GM19372 (cell line): ENCODE data around the gene NPAS4.
"Not testable (repeated sequence)": the region's sequence is repeated elsewhere in the genome, so short reads cannot be mapped to it uniquely, and the experiment has no call there.

Experiments used
- ATAC-seq: cut with Tn5 transposase; IDR thresholded peaks from one replicate; pipeline ENCODE4 v1.9.1; 2021; ENCODE audit warnings: mild to moderate bottlenecking, low read depth, moderate library complexity; ENCODE audit not compliant: unreplicated experiment

The NPAS4 gene

GRCh38 chr11:66450560-66450959 lies 29.7 kb downstream of the NPAS4 start:
- no peak for ATAC-seq

GRCh38 chr11:66451663-66452062 lies 30.8 kb downstream of the NPAS4 start:
- ATAC-seq: no peak

GRCh38 chr11:66454247-66454646 lies 33.4 kb downstream of the NPAS4 start:
- no peak for ATAC-seq

GRCh38 chr11:66454828-66455227 lies 34.0 kb downstream of the NPAS4 start:
- no peak for ATAC-seq

- ATAC-seq: no peak
Observed at GRCh38 chr11:66457826-66458225, 37.0 kb downstream of the NPAS4 start.

GRCh38 chr11:66459138-66459778 lies 38.4 kb downstream of the NPAS4 start:
- no peak for ATAC-seq

GRCh38 chr11:66462010-66462409 lies 41.2 kb downstream of the NPAS4 start:
- ATAC-seq: no peak

- ATAC-seq: no peak
Observed at GRCh38 chr11:66462911-66463310, 42.1 kb downstream of the NPAS4 start.

- not testable (repeated sequence) for ATAC-seq
Observed at GRCh38 chr11:66464116-66464515, 43.3 kb downstream of the NPAS4 start.

- no peak for ATAC-seq
Observed at GRCh38 chr11:66464916-66465315, 44.1 kb downstream of the NPAS4 start.

- ATAC-seq: no peak
Observed at GRCh38 chr11:66465373-66466224, 44.8 kb downstream of the NPAS4 start.

GRCh38 chr11:66466225-66467033 lies 45.6 kb downstream of the NPAS4 start, which contains the start of gene PELI3:
PELI3 (plus strand) TSS chr11:66466905; CDS start chr11:66468129, 1,224 bp downstream.
- ATAC-seq: peak; percentile 68

- no peak for ATAC-seq
Observed at GRCh38 chr11:66467034-66467659, 46.3 kb downstream of the NPAS4 start.

GRCh38 chr11:66467756-66468155 lies 46.9 kb downstream of the NPAS4 start:
- ATAC-seq: no peak

GRCh38 chr11:66468691-66469090 lies 47.9 kb downstream of the NPAS4 start:
- ATAC-seq: no peak

- ATAC-seq: no peak
Observed at GRCh38 chr11:66469441-66469840, 48.6 kb downstream of the NPAS4 start.

- no peak for ATAC-seq
Observed at GRCh38 chr11:66470015-66470414, 49.2 kb downstream of the NPAS4 start.

GRCh38 chr11:66471142-66471541 lies 50.3 kb downstream of the NPAS4 start:
- no peak for ATAC-seq

GRCh38 chr11:66472054-66472453 lies 51.2 kb downstream of the NPAS4 start:
- no peak for ATAC-seq

- ATAC-seq: no peak
Observed at GRCh38 chr11:66473167-66473566, 52.3 kb downstream of the NPAS4 start.
